Transverse colon (tissue), 4 donors: ENCODE results near the gene ZNF425.

Source experiments
- POLR2A ChIP-seq: fragments of 450-650 bp; IDR thresholded peaks from one replicate; pipeline ENCODE4 v1.6.1; 2016; ENCODE audit warnings: antibody characterized with exemption, mild to moderate bottlenecking, moderate library complexity
- POLR2AphosphoS5 ChIP-seq, 3 donors: sonication (generic); formaldehyde crosslinking; IDR thresholded peaks; one replicate each; pipeline ENCODE4 v1.6.1; 2016; ENCODE audit warnings: antibody characterized with exemption in 3 of 3
- TF ChIP-seq, protein P1 (sequence below), 5 experiments: fragments of 200-600 bp in 3 of 5; fragments of 450-650 bp in 2 of 5; sonication (generic) in 3 of 5; IDR thresholded peaks; 1 replicate in 2 of 5; 2 replicates in 3 of 5; pipeline ENCODE4 v1.5.1; 2016 to 2017; ENCODE audit warnings: antibody characterized with exemption in 5 of 5, inconsistent platforms in 3 of 5, mild to moderate bottlenecking in 2 of 5, moderate library complexity in 1 of 5

DNA sequence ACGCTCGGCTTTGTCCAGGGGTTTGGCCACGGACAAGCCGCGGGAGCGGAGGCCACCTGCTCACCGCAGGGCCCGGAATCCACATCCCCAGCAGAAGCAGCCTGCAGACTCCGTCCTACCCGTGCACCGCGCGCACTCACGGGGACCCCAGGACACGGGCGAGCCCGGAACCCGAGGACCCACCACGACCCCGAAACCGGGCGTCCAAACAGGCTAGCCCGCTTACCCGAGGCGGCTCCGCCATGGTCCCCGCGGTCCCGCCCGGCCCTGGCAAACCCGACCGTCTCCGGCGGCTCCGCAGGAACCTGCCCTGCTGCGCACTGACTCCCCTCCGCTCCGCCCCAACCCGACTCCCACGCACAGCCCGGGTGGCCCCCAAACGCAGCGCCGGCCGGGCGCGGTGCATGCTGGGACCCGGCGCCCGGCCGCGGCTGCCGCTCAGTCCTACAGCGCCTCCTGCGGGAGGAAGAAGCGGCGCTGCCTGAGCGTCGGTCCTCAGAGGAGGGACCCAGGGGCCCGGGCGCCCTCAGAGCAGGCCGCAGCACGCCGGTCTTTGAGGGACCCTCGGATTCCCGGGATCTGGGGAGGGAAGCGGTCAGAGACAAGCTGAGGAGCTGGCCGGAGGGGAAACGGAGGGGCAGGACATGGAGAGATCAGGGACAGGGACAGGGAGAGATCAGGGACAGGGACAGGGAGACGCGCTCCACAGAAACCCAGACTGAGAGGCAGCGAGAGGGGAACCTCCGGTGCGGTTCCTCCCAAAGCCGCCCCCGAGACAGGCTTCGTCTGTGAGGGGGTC, 35.5 kb downstream of the ZNF425 start, which contains the start of gene ZNF786:
- TF ChIP-seq, protein P1, sequence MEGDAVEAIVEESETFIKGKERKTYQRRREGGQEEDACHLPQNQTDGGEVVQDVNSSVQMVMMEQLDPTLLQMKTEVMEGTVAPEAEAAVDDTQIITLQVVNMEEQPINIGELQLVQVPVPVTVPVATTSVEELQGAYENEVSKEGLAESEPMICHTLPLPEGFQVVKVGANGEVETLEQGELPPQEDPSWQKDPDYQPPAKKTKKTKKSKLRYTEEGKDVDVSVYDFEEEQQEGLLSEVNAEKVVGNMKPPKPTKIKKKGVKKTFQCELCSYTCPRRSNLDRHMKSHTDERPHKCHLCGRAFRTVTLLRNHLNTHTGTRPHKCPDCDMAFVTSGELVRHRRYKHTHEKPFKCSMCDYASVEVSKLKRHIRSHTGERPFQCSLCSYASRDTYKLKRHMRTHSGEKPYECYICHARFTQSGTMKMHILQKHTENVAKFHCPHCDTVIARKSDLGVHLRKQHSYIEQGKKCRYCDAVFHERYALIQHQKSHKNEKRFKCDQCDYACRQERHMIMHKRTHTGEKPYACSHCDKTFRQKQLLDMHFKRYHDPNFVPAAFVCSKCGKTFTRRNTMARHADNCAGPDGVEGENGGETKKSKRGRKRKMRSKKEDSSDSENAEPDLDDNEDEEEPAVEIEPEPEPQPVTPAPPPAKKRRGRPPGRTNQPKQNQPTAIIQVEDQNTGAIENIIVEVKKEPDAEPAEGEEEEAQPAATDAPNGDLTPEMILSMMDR (IDR thresholded peaks at IDR 0.05) = peak; percentile 86 to 96 (median 93)
- TF ChIP-seq POLR2AphosphoS5 (IDR thresholded peaks at IDR 0.05) (peak; percentile 71 to 92 (median 92)), POLR2A (peak; percentile 94)
